Measurements from ENCODE around the gene SPAG17.
"Not testable (repeated sequence)": the region's sequence is repeated elsewhere in the genome, so short reads cannot be mapped to it uniquely, and the experiment has no call there.

Gene SPAG17

DNA sequence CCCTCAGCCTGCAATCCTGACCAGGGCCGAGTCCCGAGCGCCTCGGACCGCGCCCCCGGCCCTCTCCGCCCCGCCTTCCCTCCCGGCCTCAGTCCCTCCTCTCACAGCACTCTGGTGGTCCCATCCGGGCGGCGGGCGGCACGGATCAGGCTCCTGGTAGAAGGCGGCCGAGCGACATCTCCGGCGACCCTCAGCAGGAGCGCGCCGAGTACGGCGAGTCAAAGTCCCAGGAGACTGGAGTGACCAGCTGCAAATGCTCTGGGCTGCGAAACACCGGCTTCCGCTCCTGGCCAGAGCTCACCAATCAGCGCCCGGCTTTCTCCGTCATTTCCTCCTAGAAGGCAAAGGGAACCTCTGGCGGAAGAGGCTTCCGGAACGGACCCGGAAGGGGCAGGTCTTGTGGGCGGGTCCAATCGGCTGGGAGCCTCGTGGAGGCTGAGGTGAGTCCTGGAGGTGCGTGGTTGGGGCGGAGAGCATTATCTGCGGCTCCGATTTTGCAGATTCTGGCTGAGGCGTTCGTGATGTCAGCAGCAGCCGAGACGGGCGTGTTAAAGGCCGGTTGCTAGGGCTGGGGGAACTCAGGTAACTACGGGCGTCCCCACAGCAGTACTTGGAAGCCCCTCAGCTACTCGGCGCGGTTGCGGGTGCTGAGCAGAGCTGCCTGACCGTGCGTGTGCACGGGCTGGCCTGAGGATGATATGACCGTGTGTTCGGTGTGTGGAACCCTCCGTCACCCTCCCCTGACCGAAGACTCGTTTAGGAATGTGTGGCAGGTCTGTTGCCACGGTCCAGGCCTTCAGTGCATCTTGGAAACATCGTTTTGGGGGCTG lies 255.5 kb downstream of the SPAG17 start, which contains the start of the genes GDAP2 and WDR3:
Gene GDAP2 (minus strand): TSS at position 279 of the 830 bp plus-strand sequence. CDS start 9,264 bp downstream, outside the sequence.
Gene WDR3 (plus strand): TSS at position 397 of the 830 bp plus-strand sequence. CDS start 3,581 bp downstream, outside the sequence.
- Histone ChIP-seq H3K4me1 (ENCODE audit: insufficient read depth, low read length) (peaks cover 5% of the 10 kb centered on the region), H3K36me3 (ENCODE audit: insufficient read depth, low read length) (peaks cover 3% of the 10 kb centered on the region; the same call in 1 of the 2 replicates), H3K9me3 (ENCODE audit: control insufficient read depth, insufficient read depth, low read length) (no peaks in the 10 kb centered on the region), H3K9ac (ENCODE audit: low read depth, low read length) (peak within 1 kb of the TSS; percentile 98)

DNA sequence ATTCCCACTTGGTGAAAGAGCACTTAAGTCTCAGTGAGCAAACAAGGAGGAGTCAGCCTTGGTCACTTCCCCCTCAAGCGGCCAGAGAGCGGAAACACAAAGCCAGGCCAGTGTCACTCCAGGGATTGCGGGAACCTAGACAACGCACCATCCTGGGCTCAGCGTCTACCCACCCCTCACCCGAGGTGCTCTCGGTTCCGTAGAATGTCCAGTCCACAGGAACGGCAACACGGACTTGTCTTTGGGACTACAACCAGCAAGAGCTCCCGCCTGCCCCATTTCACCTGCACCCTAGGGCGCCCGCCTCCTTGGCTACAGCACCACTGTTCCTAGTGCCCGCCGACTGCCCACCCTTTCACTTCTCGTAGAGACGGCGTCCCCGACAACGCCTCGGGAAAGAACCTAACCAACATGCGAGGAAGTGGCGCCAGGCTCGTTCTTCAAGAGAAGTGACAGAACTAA lies 256.1 kb downstream of the SPAG17 start:
- H3K36me3 ChIP-seq (ENCODE audit: insufficient read depth, low read length): no peaks in the 10 kb centered on the region; the same call in 1 of the 2 replicates
- peak overlapping the region; percentile 98; the same call in 1 of the 2 replicates for H3K9ac ChIP-seq (ENCODE audit: low read depth, low read length)
- peaks cover 5% of the 10 kb centered on the region for H3K4me1 ChIP-seq (ENCODE audit: insufficient read depth, low read length)
- H3K9me3 ChIP-seq (ENCODE audit: control insufficient read depth, insufficient read depth, low read length): peaks cover 2% of the 10 kb centered on the region; the same call in 1 of the 2 replicates

DNA sequence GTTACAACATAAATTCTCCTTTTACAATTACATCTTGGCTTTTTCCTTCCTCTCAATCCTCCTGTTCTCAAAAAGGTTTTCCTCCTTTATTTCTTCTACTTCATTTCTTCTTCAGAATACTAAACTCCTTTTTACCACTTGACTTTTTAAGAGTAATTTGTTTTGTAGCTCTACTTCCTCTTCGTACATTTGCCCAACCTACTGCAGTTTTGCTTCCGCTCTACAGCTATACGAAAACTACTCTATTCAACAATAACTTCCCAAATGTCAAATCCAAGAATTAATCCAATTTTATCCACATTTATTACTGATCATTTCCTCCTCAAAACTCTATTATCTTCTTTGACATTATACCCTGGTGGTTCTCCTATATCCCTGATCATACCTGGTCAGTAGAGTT lies 259.0 kb downstream of the SPAG17 start:
- Histone ChIP-seq H3K9me3 (ENCODE audit: control insufficient read depth, insufficient read depth, low read length) (peaks cover 3% of the 10 kb centered on the region; the same call in 1 of the 2 replicates), H3K4me1 (ENCODE audit: insufficient read depth, low read length) (peaks cover 5% of the 10 kb centered on the region), H3K9ac (ENCODE audit: low read depth, low read length) (no peak overlapping the region), H3K36me3 (ENCODE audit: insufficient read depth, low read length) (no peaks in the 10 kb centered on the region; the same call in 1 of the 2 replicates)

DNA sequence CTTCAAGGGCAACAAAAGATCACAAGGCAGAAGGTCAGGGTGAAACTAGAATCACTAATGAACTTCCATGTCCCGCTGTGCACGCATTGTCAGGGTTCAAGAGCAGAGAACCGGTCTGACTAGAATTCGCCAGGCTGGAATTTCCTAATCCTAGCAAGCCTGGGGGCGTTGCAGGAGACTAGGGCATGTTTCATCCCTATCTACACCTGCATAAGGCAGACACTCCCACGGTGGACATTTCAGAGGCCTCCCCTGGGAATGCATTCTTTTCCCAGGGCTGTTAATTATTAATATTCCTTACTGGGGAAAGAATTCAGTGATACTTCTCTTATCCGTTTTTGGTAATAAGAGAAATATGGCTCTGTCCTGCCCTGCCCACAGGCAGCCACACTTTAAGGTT lies 262.3 kb downstream of the SPAG17 start:
- not testable (repeated sequence) for H3K9me3 ChIP-seq (ENCODE audit: control insufficient read depth, insufficient read depth, low read length); H3K9ac ChIP-seq (ENCODE audit: low read depth, low read length); H3K4me1 ChIP-seq (ENCODE audit: insufficient read depth, low read length); H3K36me3 ChIP-seq (ENCODE audit: insufficient read depth, low read length)

DNA sequence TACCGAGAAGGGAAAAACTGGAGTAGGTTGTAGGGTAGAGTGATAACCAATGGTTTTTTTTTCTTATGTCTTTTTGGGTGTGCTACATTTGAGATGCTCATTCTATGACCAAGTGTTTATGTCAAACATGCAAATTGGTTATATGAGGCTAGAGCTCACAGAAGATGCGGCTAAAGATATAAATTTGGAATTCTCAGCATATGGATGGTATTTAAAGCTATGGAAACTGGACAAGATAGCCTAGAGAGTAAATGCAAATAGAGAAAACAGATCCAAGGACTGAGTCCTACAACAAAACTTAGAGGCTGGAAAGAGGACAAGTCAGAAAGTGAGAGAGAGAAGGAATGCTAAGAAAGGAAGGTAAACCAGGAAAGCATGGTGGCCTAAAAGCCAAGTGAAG lies 263.0 kb downstream of the SPAG17 start:
- Histone ChIP-seq H3K9me3 (ENCODE audit: control insufficient read depth, insufficient read depth, low read length) (peaks cover 3% of the 10 kb centered on the region; the same call in 1 of the 2 replicates), H3K9ac (ENCODE audit: low read depth, low read length) (no peak overlapping the region), H3K36me3 (ENCODE audit: insufficient read depth, low read length) (no peaks in the 10 kb centered on the region; the same call in 1 of the 2 replicates), H3K4me1 (ENCODE audit: insufficient read depth, low read length) (no peaks in the 10 kb centered on the region)

DNA sequence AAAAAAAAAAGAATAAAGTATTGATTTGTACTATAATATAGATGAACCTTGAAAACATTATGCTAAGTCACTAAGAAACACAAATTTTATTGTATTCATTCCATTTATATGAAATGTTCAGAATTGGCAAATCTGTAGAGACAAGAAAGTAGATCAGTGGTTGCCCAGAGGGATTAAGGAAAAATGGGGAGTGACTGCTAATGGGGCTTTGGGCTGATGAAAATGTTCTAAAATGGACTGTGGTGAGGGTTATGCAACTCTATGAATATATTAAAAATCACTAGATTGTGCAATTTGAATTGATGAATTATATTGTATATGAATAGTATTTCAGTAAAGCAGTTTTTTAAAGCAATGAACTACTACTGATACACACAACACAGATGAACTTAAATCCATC lies 265.7 kb downstream of the SPAG17 start:
- H3K36me3 ChIP-seq (ENCODE audit: insufficient read depth, low read length): no peaks in the 10 kb centered on the region; the same call in 1 of the 2 replicates
- H3K9ac ChIP-seq (ENCODE audit: low read depth, low read length): no peak overlapping the region

DNA sequence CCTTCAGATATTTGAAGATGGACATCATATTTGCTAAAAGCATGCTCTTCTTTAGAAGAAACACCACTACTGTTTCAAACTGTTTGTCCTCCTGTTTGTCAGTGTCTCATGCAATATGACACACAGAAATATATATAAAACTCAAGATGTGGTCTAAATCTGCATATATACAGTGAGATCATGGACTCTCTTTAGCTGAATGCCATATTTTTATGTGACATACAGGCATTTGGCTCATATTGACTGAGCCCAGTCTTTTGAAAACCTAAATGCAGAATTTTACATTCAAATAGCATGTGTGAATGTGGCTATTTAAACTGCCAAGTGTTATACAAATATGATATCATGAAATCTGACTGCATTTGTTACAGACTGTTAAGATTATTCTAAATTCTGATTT lies 274.0 kb downstream of the SPAG17 start:
- Histone ChIP-seq H3K4me1 (ENCODE audit: insufficient read depth, low read length) (no peaks in the 10 kb centered on the region), H3K36me3 (ENCODE audit: insufficient read depth, low read length) (peaks cover 3% of the 10 kb centered on the region; the same call in 1 of the 2 replicates), H3K9me3 (ENCODE audit: control insufficient read depth, insufficient read depth, low read length) (no peaks in the 10 kb centered on the region), H3K9ac (ENCODE audit: low read depth, low read length) (no peak overlapping the region)

More for the DNA sequence above, 265.7 kb downstream of the SPAG17 start:
- Histone ChIP-seq H3K9me3 (ENCODE audit: control insufficient read depth, insufficient read depth, low read length) (peaks cover 3% of the 10 kb centered on the region; the same call in 1 of the 2 replicates), H3K4me1 (ENCODE audit: insufficient read depth, low read length) (no peaks in the 10 kb centered on the region)

DNA sequence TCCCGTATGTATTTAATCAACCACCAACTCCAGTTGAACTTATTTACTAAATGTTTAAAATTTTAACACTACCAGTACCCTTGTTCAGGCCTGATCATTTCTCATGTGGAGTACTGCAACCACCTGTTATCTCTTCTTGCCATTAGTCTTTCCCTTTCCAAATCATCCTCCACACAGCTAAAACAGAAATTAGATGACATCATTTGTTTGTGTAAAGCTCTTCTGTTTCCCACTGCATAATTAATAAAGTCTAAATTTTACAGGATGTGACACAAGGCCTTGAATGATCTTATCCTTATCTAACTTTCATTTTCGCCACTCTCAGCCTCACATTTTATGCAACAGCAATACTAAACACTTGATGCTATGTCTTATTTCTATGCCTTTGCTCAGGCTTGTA lies 280.0 kb downstream of the SPAG17 start:
- no peak overlapping the region for H3K9ac ChIP-seq (ENCODE audit: low read depth, low read length)
- no peaks in the 10 kb centered on the region; the same call in 1 of the 2 replicates for H3K36me3 ChIP-seq (ENCODE audit: insufficient read depth, low read length)
- no peaks in the 10 kb centered on the region for H3K4me1 ChIP-seq (ENCODE audit: insufficient read depth, low read length)
- no peaks in the 10 kb centered on the region for H3K9me3 ChIP-seq (ENCODE audit: control insufficient read depth, insufficient read depth, low read length)

DNA sequence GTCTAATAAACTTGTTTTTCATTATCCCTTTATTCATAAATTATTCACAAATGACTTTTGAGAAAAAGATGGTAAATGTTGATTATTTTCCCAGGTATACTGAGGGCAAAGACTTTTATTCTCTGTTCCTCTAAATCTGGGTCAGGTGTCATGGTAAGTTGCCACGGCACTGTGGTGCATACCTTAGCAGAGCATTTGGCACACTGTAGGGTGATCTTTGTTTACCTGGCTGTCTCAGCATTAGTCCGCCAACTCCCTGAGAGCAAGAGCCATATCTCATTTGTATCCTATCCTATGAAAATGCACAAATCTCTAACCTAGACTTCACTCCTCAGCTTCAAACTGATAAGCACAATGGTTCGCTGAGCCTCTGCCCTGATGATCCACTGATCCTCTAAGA lies 280.5 kb downstream of the SPAG17 start:
- Histone ChIP-seq H3K9ac (ENCODE audit: low read depth, low read length) (no peak overlapping the region), H3K36me3 (ENCODE audit: insufficient read depth, low read length) (no peaks in the 10 kb centered on the region; the same call in 1 of the 2 replicates), H3K9me3 (ENCODE audit: control insufficient read depth, insufficient read depth, low read length) (no peaks in the 10 kb centered on the region), H3K4me1 (ENCODE audit: insufficient read depth, low read length) (no peaks in the 10 kb centered on the region)

Measured in ES-I3 (cell line).